HUES48 (cell line): ENCODE data around the gene DHCR24.
A peak's percentile ranks its signal among the peaks of the same experiment; 100 is the strongest.

Experiments used
- H3K27ac ChIP-seq: one replicate; pipeline ENCODE4 v1.7.0; 2013; ENCODE audit warnings: low read depth, low read length, inconsistent platforms
- H3K27me3 ChIP-seq: 2 replicates; pipeline ENCODE4 v1.6.1; 2013; ENCODE audit warnings: mild to moderate bottlenecking, low read length; ENCODE audit not compliant: control insufficient read depth, insufficient read depth
- H3K36me3 ChIP-seq: 2 replicates; pipeline ENCODE4 v1.6.1; 2013; ENCODE audit warnings: low read length; ENCODE audit not compliant: control insufficient read depth, insufficient read depth
- H3K4me1 ChIP-seq: 2 replicates; pipeline ENCODE4 v1.6.1; 2013; ENCODE audit warnings: mild to moderate bottlenecking, low read length; ENCODE audit not compliant: control insufficient read depth, insufficient read depth
- H3K4me3 ChIP-seq: 2 replicates; pipeline ENCODE4 v1.5.1; 2013; ENCODE audit warnings: mild to moderate bottlenecking, low read depth, low read length
- H3K9ac ChIP-seq: 2 replicates; pipeline ENCODE4 v1.6.1; 2013; ENCODE audit warnings: mild to moderate bottlenecking, low read depth, low read length, moderate library complexity
- H3K9me3 ChIP-seq: 2 replicates; pipeline ENCODE4 v1.6.1; 2013; ENCODE audit warnings: low read length; ENCODE audit not compliant: control insufficient read depth, insufficient read depth

The DHCR24 gene

DNA sequence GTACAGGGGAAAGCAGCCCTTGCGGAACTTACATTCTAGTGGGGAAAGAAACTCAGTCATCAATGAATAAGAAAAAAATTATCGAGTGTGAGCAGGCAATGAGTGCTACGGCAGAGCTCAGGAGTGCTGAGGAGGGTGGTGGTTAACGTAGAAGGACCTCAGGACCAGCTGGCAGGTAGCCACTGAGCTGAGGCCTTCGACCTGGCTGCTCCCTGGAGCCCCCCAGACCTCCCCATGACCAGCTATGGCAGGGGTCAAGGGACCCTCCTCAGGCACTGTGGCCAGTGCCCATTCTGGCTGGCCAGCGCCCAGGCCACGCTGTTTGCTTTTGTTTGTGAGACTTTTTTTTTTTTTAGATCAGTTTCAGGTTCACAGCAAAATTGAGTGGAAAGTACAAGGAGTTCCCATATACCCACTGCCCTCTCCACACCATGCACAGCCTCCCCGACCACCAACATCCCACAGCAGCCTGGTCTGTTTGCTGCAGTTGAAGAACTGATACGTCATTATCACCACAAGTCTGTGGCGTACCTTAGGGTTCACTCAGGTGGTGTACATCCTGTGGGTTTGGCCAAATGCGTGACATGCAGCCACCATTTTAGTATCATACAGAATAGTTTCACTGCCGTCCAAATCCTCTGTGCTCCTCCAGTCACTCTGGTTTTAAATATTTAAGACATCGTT is 74.1 kb downstream of the DHCR24 start:
- H3K4me1 ChIP-seq, result peaks cover 22% of the 10 kb centered on the region
- H3K4me3 ChIP-seq, result no peak overlapping the region
- H3K27ac ChIP-seq, result peak overlapping the region; percentile 84
- no peaks in the 10 kb centered on the region for H3K27me3 ChIP-seq
- no peaks in the 10 kb centered on the region for H3K36me3 ChIP-seq
- no peak overlapping the region for H3K9ac ChIP-seq
- H3K9me3 ChIP-seq, result no peaks in the 10 kb centered on the region

DNA sequence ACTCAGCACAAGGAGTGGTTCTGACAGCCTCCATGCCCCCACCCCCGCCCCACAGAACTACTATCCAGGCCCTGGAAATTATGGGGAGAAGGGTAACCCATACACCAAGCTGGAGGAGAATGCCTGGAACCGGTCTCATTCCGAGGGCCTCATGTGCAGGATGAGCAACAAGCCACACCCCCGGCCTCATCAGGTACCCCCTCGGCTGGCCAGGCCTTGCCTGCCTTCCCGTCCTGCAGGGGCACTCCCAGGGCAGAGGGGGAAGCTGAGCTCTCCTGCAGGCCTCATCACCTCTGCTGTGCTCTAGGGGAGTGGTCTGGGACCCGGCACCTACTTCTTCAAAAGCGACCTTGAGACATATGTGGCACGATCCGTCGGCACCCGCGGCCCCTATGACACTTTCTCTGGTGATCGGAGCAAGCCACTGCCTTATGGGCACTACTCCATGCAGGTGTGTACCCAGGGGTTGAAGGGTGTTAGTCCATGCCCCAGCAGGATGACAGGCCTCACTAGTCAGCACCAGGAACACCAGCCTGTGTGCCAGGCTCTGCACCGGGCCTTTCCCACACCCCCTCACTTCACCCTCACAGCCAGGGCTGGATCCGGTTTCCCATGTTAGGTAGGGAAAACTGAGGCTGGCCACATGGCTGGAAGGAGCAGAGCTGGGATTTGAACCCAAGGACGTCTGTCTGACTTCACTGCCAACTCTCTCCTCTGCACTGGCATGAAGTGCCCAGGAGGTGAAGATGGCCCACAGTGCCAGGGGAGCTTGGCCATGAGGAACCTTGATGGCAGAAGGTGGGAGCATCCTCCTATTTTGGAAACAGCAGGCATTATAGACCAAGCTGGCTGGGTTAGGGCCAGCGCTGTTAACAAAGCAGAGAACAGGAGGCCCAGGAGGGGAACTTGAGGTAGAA is 75.0 kb downstream of the DHCR24 start:
- H3K36me3 ChIP-seq, result no peaks in the 10 kb centered on the region
- H3K27me3 ChIP-seq, result no peaks in the 10 kb centered on the region
- H3K27ac ChIP-seq, result no peak overlapping the region
- H3K9me3 ChIP-seq, result no peaks in the 10 kb centered on the region
- peaks cover 22% of the 10 kb centered on the region for H3K4me1 ChIP-seq
- no peak overlapping the region for H3K9ac ChIP-seq
- H3K4me3 ChIP-seq, result no peak overlapping the region

DNA sequence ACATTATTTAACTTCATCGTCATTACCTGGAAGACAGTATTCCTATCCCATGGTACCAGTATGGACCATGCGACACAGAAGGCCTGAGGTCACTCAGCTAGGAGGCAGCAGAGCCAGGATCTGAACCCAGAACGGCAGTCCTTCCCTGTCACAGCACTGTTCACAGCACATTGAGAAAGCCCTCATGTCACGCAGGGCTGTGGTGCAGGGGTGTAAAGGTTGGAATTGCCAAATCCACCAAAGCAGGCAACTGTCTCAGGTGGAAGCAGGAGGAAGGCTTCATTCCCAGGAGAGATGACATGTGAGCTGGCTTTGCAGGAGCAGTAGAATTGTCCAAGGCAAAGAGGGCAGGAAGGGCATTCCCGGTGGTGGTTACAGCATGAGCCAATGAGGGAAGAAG is 75.9 kb downstream of the DHCR24 start:
- Histone ChIP-seq H3K4me3 (no peak overlapping the region), H3K27me3 (no peaks in the 10 kb centered on the region), H3K4me1 (peaks cover 22% of the 10 kb centered on the region), H3K9ac (no peak overlapping the region), H3K36me3 (no peaks in the 10 kb centered on the region), H3K27ac (no peak overlapping the region), H3K9me3 (no peaks in the 10 kb centered on the region)

DNA sequence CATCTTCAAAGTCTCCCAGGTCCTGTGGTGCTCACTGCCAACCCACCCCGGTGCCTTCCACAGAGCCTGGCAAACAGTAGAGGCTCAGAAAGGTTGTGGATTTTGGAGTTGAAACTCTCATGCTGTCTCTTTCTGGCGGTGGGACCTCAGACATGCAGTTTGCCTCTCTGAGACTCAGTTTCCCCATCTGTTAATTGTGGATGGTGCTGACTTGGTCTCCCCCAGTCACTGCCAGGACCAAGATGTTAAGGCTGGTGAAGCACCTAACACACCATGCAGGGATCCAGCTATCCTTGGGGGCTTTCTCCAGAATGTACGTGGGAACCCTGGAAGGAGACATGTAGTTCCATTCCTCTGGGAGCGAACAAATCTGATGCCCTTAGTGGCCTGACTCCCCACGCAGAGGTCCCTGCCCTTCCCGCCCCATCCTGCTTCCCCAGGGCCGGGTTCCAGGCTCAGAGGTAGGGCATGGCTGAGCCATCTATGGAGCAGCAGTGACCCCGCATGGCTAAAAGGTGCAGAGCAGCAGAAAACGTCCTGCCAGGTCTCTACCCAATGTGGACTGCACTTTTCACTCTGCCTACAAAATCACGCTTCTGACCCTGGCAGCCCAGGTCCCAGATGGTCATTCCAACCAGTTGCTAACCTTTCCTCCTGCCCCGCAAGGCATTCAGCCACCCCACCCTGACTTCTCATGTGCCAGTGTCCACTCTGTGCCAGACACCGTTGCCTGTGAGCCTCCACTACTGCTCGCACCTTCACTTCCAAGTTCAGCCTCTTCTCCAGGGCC is 76.6 kb downstream of the DHCR24 start:
- Histone ChIP-seq H3K27me3 (no peaks in the 10 kb centered on the region), H3K4me1 (peaks cover 22% of the 10 kb centered on the region), H3K9ac (no peak overlapping the region), H3K36me3 (no peaks in the 10 kb centered on the region), H3K4me3 (no peak overlapping the region), H3K27ac (no peak overlapping the region), H3K9me3 (no peaks in the 10 kb centered on the region)

DNA sequence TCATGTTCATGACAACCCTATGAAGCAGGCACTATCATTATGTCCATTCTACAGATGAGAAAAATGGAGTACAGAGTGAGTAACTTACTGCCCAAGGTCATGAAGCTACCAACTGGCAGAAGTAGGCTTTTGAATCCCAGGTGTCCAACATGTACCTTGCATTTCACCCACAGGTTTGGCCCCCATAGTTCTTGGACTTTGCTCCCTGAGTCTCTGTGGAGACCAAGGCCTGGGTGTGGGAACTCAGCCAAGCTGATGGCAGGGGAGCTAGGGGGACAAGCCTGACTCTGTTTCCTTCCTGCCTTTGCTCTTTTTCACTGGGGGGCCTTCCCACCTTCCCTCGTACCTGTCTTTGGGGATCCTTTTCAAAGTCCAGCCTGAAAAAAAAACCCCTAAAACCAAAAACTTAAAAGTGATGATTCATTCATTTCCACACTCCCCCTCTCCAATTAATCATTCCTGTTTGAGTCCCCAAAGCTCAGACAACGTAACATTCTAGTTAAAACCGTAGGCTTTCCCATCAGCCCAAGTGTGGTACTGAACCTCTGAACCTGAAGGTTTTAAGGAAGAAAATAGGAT is 77.4 kb downstream of the DHCR24 start:
- Histone ChIP-seq H3K9ac (no peak overlapping the region), H3K27me3 (no peaks in the 10 kb centered on the region)

DNA sequence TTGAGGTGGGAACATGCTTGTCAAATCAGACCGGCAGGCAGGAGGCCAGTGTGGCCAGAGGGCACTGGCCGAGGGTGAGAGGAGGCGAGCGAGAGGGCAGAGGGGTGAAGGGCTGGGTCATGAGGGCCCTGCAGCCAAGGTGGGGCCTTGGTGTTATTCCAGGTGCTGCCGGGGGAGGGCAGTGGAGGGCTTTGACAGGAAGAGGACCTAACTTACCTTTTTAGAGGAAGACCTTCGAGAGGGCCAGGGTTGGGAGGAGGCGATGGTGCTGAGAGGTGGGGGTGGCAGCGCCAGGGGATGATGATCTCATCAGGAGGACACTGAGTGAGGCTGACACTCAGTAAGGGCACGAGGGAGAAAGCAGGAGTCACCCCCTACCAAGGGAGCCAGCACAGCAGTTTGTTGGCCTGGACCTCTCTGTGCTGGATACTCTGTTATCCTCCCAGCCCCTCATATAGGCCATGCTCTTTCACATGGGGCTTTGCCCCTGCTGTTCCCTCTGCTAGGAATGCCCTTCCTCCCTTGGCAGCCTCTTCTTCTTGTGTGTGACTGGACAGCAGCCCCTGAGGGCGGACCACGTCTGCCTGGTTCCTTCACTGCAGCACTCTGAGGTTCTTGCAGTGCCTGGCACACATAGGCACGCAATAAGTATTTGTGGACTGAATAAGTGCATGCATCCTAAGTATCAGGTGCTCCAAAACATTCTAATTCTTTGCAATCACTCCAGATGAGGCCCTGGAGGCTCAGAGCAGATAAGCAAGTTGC is 78.4 kb downstream of the DHCR24 start:
- H3K9ac ChIP-seq, result no peak overlapping the region
- no peaks in the 10 kb centered on the region for H3K9me3 ChIP-seq
- H3K27ac ChIP-seq, result no peak overlapping the region
- no peaks in the 10 kb centered on the region for H3K36me3 ChIP-seq
- H3K4me3 ChIP-seq, result no peak overlapping the region
- no peaks in the 10 kb centered on the region for H3K27me3 ChIP-seq
- H3K4me1 ChIP-seq, result peaks cover 12% of the 10 kb centered on the region

More for the DNA sequence above, 77.4 kb downstream of the DHCR24 start:
- H3K9me3 ChIP-seq, result no peaks in the 10 kb centered on the region
- H3K4me3 ChIP-seq, result no peak overlapping the region
- H3K4me1 ChIP-seq, result peaks cover 21% of the 10 kb centered on the region
- no peaks in the 10 kb centered on the region for H3K36me3 ChIP-seq
- H3K27ac ChIP-seq, result no peak overlapping the region

DNA sequence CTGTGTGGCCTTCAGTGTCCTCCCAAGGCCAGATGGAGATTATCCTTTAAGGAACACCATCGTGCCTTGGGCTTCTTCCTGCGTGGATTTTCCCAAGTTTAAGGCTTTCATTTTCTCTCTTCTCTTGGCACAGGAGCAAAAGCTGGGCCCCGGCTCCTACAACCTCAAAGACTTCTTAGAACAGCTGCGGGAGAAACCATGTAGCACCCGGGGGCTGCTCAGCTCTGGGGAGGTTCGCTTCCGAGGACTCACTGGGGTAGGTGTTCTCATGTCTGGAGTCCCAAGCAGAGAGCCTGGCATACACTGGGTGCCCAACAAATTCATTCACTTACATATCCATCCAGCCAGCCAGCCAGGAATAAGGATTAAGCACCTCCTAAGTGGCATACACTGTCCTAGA is 79.2 kb downstream of the DHCR24 start:
- H3K36me3 ChIP-seq, result no peaks in the 10 kb centered on the region
- H3K4me1 ChIP-seq, result peaks cover 4% of the 10 kb centered on the region
- no peaks in the 10 kb centered on the region for H3K9me3 ChIP-seq
- no peak overlapping the region for H3K27ac ChIP-seq
- no peak overlapping the region for H3K9ac ChIP-seq
- no peak overlapping the region for H3K4me3 ChIP-seq
- H3K27me3 ChIP-seq, result no peaks in the 10 kb centered on the region

DNA sequence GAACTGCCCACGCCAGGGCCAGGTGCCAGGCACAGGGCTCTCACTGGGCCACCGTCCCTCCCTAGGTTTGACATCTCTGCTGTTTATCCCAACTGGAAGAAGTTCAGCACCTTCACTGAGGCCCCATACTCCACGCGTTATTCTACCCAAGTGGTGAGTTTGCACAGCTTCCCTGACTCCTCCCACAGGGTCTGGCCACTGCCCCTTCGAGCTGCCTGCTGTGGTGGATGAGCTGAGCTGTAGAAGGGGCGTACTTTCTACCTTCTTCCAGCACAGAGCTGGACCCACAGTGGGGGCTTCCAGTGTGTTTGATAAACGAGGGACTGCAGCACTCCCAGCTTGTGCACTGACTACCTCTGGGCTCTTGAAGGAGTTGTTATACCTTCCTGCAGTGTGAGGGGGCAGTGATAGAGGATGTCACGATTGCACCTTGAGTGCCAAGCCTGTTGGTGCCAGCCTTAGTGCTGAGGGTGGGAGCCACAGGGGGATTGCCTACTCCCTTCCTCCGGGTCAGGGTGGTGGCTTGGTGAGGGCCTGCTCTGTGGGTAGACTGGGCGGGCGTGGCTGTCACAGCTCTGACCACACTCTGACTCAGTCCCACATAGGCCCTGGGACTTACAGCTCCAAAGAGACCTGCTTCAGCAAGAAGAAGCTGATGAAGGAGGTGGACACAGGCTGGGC is 79.9 kb downstream of the DHCR24 start:
- H3K27ac ChIP-seq, result no peak overlapping the region

DNA sequence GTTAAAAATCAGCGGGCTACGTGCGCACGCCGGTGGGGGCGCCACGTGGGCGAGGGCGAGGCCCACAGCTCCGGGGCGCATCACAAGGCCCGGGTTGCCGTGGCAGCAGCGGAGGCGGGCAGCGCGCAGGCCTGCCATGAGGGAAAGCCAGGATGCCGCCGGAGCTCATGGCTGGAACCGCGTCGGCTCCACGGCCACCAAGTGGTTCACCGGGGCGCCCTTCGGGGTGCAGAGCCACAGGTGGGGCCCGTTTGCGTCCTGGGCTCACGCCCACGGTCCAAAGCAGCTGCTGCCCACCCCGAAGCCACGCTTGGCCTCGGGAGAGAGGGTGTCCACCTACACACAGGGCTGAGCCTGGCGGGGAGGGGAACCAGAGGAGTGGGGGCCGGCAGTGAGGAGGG is 81.0 kb downstream of the DHCR24 start:
- no peak overlapping the region for H3K9ac ChIP-seq
- H3K36me3 ChIP-seq, result no peaks in the 10 kb centered on the region
- no peaks in the 10 kb centered on the region for H3K4me1 ChIP-seq
- no peaks in the 10 kb centered on the region for H3K9me3 ChIP-seq
- peaks cover 9% of the 10 kb centered on the region for H3K27me3 ChIP-seq
- no peak overlapping the region for H3K4me3 ChIP-seq
- H3K27ac ChIP-seq, result no peak overlapping the region

More for the DNA sequence above, 79.9 kb downstream of the DHCR24 start:
- no peaks in the 10 kb centered on the region for H3K9me3 ChIP-seq
- H3K9ac ChIP-seq, result no peak overlapping the region
- no peak overlapping the region for H3K4me3 ChIP-seq
- H3K27me3 ChIP-seq, result no peaks in the 10 kb centered on the region
- H3K4me1 ChIP-seq, result no peaks in the 10 kb centered on the region
- no peaks in the 10 kb centered on the region for H3K36me3 ChIP-seq

DNA sequence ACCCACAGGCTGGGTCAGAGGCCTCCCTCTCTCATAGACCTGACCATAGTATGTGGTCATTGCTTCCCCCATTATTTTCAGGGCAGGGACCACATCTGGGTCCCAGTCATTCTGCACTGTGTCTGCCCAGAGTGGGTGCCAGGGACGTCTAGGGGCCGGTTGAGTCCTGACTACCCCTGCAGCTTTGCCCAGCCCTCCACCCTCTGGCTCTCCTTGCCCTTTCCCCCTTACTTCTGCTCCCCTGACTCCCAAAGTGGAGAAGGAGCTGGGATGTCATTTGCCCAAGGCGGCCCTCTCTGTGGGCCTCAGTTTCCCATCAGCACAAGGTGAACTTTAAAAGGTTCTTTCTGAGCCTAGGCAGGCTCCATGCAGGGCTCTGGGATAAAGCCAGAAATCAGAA is 81.5 kb downstream of the DHCR24 start:
- Histone ChIP-seq H3K9me3 (no peaks in the 10 kb centered on the region), H3K27ac (no peak overlapping the region), H3K4me1 (0 out of 2 replicates have a peak, but pooled peaks cover 4% of the 10 kb centered on the region), H3K9ac (no peak overlapping the region), H3K4me3 (no peak overlapping the region), H3K36me3 (no peaks in the 10 kb centered on the region), H3K27me3 (peaks cover 14% of the 10 kb centered on the region)
